ENCODE measurements around the gene CDON.

Gene CDON

GRCh38 chr11:126008956-126009355 is 53.7 kb downstream of the CDON start:
- intact Hi-C loops (cut with DNase I; ENCODE audit: low total_unique reads), result no loop called here
- H3K27ac ChIP-seq, result no peak overlapping the region

GRCh38 chr11:126007238-126007637 is 55.4 kb downstream of the CDON start:
- H3K36me3 ChIP-seq, result no peaks in the 10 kb centered on the region

More at GRCh38 chr11:126008956-126009355, 53.7 kb downstream of the CDON start:
- TF ChIP-seq CTCF (IDR thresholded peaks at IDR 0.05), result no peak
- H3K36me3 ChIP-seq, result no peaks in the 10 kb centered on the region
- no peaks in the 10 kb centered on the region for H3K27me3 ChIP-seq
- DNase-seq, result no peak
- no peak overlapping the region for H3K4me3 ChIP-seq
- H3K4me1 ChIP-seq, result peaks cover 0 to 10% (median 3%) of the 10 kb centered on the region in 4 donors
- H3K9me3 ChIP-seq, result no peaks in the 10 kb centered on the region

GRCh38 chr11:126006068-126006467 is 56.6 kb downstream of the CDON start:
- TF ChIP-seq CTCF (IDR thresholded peaks at IDR 0.05), result no peak
- Histone ChIP-seq H3K4me3 (no peak overlapping the region), H3K27ac (no peak overlapping the region), H3K4me1 (peaks cover 0 to 10% (median 3%) of the 10 kb centered on the region in 4 donors), H3K9me3 (no peaks in the 10 kb centered on the region), H3K36me3 (no peaks in the 10 kb centered on the region), H3K27me3 (no peaks in the 10 kb centered on the region)
- intact Hi-C loops (cut with DNase I; ENCODE audit: low total_unique reads), result no loop called here
- no peak for DNase-seq

More at GRCh38 chr11:126007238-126007637, 55.4 kb downstream of the CDON start:
- no peaks in the 10 kb centered on the region for H3K27me3 ChIP-seq
- intact Hi-C loops (cut with DNase I; ENCODE audit: low total_unique reads), result no loop called here
- H3K4me1 ChIP-seq, result peaks cover 0 to 10% (median 3%) of the 10 kb centered on the region in 4 donors
- peak overlapping the region; percentile 42 to 47 for H3K27ac ChIP-seq
- no peaks in the 10 kb centered on the region for H3K9me3 ChIP-seq
- TF ChIP-seq CTCF (IDR thresholded peaks at IDR 0.05), result no peak
- H3K4me3 ChIP-seq, result no peak overlapping the region
- peak in 1 of 2 donors; percentile 43 for DNase-seq

GRCh38 chr11:126002181-126002580 is 60.5 kb downstream of the CDON start:
- Histone ChIP-seq H3K27me3 (no peaks in the 10 kb centered on the region), H3K4me3 (no peak overlapping the region), H3K4me1 (peaks cover 0 to 4% (median 2%) of the 10 kb centered on the region in 4 donors), H3K27ac (no peak overlapping the region), H3K36me3 (peaks cover 0 to 7% (median 2%) of the 10 kb centered on the region in 3 donors), H3K9me3 (no peaks in the 10 kb centered on the region)
- TF ChIP-seq CTCF (IDR thresholded peaks at IDR 0.05), result no peak
- DNase-seq, result no peak
- intact Hi-C loops (cut with DNase I; ENCODE audit: low total_unique reads), result no loop called here

- Histone ChIP-seq H3K4me3 (no peak overlapping the region), H3K27ac (no peak overlapping the region), H3K36me3 (peaks cover 0 to 7% (median 7%) of the 10 kb centered on the region in 3 donors), H3K9me3 (no peaks in the 10 kb centered on the region), H3K27me3 (no peaks in the 10 kb centered on the region), H3K4me1 (no peaks in the 10 kb centered on the region)
- TF ChIP-seq CTCF (IDR thresholded peaks at IDR 0.05), result no peak
- intact Hi-C loops (cut with DNase I; ENCODE audit: low total_unique reads), result no loop called here
- DNase-seq, result no peak
These were observed 63.3 kb downstream of the CDON start for GRCh38 chr11:125999234-125999880.
